HG03108 (cell line): ENCODE results near the gene PAWR.
"Not testable (repeated sequence)": the region's sequence is repeated elsewhere in the genome, so short reads cannot be mapped to it uniquely, and the experiment has no call there.

Experiments used
- ATAC-seq: cut with Tn5 transposase; IDR thresholded peaks from one replicate; pipeline ENCODE4 v1.9.1; 2021; ENCODE audit warnings: moderate library complexity; ENCODE audit not compliant: unreplicated experiment

Gene PAWR

DNA sequence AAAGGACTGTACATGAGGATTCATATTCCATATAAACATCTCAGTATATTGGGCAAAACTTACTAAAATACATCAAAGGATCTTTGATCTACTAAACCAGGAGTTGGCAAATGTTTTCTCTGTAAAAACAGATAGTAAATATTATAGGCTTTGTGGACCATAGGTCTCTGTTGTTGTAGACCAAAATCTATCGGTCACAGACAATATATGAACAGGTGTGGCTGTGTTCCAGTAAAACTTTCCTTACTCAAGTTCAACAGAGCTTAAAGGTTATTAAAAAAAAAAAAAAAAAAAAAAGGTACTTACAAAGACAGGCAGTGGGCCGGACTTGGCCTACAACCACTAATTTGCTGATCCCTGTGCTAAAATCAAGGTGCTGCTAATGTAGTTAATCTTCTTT lies 40.3 kb downstream of the PAWR start:
- ATAC-seq: no peak

DNA sequence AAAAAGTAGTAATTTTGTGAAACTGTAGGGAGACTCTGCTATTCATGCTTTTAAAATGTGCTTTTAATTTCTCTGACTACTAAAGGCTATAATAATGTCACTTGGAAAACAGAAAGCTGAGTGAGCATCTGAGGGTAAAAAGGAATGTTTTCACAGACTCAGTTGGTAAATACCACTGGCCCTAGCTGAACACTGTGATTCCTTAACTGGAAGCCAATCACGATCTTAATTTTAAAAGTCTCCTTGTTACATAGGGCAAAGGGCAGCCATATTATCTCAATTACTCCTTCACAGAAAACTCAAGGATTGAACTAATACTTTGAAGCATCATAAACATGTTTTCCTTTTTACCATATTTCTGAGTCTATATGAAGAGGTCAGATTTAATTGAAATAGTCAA lies 41.9 kb downstream of the PAWR start:
- no peak for ATAC-seq

DNA sequence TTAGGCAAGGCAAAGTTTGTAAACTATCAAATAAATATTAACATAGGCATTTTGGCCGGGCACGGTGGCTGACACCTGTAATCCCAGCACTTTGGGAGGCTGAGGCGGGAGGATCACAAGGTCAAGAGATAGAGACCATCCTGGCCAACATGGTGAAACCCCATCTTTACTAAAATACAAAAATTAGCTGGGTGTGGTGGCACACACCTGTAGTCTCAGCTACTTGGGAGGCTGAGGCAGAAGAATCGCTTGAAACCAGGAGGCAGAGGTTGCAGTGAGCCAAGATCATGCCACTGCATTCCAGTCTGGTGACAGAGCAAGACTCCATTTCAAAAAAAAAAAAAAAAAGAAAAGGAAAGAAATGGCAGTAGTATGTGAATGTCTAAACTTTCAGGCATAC lies 43.9 kb downstream of the PAWR start:
- not testable (repeated sequence) for ATAC-seq

DNA sequence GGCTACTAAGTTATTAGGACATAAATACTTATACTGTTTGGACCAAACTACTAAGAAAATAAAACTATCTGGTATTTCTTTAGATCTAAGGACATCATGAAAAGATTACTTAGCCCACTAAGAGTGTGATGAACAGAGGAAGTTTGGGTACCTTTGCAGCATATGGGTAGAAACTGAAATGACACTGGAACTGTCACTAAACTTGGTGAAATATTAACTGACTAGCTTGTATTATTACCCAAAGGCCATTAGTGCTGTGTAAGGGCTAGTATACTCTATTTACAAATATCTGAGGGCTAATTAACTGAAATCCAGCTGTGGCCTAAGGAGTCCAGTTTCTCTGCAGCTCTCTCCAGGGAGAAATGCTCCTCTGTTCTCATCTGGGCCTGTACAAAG lies 45.5 kb downstream of the PAWR start:
- ATAC-seq: peak; percentile 100

DNA sequence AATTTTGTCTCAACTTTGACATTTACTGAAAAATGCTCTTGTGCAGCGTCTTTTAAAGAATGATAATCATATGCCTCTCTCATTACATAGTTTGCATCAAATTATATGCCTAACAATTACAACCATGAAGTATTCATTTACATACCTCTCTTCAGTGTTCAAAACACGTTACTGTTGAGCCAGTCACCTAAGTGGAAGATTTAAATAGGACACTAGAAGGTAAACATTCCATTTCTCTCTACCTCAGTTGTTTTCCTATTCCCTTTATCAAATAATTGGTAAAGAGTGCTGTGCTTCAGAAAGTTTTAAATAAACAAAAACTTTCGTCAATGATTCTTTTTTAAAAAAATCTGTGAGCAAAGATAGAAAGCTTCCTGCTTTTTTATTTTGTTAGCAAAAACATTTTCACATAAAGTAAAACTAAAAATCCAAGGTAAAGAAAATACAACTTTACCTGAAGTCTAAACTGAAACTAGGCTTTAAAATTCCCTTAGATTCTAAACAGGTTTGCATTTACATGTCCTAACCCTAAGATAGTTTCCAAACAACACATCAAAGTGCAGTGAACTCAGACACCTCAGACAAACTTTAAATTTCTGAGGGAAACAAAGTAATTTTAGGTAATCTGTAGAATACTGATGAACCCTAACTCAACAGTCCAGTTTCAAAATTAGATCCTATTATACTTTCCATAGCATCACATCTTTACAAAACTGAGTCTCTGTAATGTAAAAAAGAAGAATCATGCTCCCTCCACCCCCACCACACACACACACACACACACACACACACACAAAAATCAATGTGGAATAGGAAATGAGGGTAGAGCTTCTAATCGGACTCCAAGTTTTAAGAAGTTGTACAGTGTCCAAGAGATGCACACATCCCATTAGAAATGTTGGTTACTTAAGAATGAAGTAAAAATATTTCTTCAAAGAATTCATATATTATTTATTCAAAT lies 46.2 kb downstream of the PAWR start:
- ATAC-seq: peak; percentile 18

DNA sequence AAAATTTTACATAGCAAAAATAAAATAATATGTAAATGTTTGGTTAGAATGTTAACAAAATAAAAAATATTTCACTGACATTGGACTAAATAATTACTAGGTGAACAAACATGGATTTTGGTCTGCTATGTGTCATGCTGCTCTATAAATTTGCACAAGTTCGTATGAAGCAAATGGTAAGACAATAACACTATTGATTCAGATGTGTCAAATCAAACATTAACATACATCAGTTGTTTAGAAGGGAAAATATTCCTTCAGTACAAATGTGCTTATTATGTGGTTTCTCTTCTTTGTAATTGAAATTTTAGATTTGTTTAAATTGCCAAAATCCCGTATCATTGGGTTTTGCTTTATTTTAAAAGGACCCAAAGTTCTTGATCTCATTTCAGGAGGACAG lies 46.9 kb downstream of the PAWR start:
- ATAC-seq: no peak

DNA sequence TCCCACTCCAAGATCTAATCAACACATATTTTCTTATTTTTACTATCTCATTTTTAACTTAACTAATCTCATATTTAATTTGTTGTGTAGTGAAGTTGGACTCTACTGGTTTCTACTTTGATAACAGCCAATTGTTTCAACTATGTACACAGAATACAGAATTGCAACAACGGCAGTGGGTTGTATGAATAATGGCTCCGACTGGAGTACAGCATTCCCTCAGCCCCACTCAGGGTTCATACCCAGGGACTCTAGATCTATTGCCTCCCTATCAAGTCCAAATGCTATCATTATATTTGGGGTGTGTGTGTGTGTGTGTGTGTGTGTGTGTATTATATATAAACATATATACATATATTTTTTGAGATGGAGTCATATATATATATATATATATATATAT lies 52.3 kb downstream of the PAWR start:
- ATAC-seq: no peak

DNA sequence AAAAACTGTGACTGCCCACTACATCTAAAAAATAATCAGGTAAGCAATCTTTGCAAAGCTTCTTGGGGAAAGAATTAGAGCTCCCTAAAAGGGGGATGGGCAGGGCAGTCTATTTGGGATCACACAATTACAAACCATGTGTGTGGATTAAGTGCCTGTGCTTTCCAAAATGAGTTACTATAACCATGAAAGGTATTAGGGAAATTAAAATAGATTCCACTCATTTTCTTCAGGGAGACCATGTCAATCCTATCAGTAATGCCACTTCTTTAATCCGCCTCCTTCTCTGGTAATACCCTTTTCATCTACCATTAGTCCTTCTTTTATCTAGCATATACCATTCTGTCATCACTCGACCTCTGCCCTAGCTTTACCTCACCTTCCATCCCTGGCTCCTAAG lies 53.7 kb downstream of the PAWR start:
- ATAC-seq: no peak

DNA sequence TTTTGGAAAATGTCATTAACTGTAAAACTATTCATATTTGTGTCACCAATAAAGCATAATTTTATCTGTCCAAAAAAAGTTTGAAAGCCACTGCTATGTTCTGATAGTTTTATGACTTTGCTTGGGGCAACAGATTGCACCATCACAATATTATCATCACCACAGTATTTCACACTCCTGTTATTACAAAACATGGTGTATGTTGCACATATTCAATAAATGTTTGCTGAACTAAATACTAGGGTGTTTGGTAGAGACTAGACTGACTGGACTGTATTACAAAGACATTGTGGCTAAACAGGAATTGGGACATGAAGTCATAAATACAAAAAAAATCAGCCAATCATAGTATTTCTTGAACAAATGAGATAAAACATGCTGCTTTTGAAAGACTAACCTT lies 55.1 kb downstream of the PAWR start:
- no peak for ATAC-seq

DNA sequence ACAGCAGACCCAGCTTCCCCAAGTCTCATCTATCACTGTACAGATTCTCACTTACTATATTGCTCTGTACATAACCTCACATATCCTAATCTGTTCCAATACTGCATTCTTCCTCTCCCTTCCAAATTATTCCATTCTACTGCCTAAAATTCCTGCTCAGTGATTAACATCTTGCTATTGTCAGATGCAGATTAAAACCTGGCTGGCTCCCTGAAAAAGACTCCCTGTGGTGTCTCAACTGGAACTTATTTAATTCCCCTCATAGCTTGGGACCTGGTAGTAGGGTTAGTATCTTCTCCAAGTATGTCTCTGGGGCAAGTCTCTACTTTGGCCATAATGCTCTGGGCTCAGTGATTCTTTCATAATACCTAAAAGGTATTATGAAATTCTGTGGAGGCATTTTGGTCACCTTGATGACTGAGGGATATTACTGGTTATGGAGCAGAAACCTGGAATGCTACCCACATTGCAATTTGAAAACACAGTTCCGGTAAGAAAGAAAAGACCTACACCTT lies 55.8 kb downstream of the PAWR start:
- ATAC-seq: no peak

DNA sequence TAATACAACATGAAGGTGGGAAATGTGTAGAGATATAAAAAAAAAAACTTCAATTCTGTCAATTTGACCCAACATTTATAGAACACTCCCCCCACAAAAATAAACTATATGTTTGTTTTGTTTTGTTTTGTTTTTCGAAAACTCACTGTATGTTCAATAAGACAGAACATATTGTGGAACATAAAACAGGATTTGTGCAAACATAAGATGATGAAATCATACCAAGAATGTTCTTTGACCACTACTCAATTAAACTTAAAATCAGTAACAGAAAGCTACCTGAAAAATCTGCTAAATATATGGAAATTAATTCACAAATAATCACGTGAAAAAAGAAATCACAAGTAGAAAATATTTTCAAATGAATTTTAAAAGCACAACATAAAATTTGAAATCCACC lies 61.2 kb downstream of the PAWR start:
- no peak for ATAC-seq

DNA sequence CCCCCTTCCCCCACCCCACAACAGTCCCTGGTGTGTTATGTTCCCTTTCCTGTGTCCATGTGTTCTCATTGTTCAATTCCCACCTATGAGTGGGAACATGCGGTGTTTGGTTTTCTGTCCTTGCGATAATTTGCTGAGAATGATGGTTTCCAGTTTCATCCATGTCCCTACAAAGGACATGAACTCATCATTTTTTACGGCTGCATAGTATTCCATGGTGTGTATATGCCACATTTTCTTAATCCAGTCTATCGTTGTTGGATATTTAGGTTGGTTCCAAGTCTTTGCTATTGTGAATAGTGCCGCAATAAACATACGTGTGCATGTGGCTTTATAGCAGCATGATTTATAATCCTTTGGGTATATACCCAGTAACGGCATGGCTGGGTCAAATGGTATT lies 64.0 kb downstream of the PAWR start:
- not testable (repeated sequence) for ATAC-seq

DNA sequence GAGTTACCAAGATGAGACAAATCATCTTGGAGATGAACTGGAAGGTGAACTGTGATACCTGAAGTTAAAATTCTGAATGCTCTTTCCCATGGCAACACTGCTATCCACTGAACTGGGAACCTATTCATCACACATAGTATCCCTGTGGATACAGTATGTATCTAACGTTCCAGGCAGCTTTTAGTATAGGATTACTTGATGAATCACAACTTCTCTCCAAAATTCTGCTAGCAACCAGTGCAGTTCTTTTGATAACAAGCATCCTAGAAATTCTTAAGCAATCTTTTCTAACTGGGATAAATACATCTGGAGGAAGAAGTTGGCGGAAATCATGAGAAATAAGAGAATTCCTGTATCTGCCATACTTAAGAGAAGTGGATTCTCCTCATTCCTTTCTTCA lies 66.4 kb downstream of the PAWR start:
- no peak for ATAC-seq

DNA sequence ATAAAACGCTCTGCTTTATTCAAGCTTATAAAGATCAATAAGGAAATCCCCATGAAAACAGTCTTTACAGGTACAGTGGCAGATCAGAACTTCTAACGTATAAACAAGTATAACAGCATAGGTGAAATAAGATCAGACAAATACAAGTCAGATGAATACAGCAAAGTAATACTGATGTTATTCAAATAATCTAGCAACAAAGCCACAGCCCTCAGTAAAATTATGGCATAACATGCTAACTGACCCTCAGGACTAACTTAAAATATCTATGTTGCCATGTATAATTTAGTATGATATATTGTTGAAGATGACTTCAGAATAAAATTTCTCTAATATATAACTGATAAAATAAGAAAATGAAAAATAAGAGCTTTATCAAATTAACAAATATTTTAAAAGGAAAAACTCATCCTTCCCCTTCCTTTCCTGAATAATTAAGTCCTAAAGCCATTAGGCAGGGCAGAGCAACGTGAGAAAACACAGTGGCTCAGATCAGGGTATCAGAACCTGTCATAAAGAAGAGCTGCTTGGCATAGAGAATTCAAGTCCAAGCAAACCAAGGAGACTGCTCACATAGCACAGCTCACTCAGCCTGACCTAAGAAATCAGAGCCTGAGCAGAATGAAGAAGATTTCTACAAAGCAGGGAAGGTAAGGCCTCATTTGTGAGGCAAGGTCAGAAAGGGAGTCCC lies 70.7 kb downstream of the PAWR start:
- no peak for ATAC-seq

DNA sequence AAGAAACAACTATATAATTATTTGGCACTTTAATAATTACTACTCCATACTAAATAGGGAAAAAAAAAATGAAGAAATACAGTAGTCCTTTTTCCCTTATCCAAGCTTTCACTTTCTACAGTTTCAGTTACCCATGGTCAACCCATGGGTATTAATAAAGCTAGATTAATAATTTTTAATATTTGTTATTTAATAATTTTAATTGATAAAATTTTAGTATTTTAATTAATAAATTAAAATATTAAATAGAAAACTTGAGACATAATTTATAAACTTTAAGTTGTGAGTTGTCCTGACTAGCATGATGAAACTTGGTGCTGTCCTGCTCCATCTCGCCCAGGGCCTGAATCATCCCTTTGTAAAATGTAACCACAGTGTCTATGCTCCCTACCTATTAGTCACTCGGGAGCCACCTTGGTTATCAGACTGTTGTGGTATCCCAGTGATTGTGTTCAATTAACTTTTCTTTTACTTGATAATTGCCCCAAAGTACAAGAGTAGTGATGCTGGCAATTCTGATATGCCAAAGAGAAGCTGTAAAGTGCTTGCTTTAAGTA lies 71.8 kb downstream of the PAWR start:
- ATAC-seq: no peak

DNA sequence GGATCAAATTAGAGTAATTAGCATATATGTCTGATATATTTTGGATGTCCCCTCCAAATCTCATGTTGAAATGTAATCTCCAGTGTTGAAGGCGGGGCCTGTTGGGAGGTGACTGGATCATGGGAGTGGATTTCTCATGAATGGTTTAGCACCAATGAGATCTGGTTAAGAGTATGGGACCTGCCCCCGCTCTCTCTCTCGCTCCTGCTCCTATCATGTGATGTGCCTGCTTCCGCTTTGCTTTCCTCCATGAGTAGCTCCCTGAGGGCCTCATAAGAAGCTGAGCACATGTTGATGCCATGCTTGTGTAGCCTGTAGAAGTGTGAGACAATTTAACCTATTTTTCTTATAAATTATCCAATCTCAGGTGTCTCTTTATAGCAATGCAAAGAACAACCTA lies 73.1 kb downstream of the PAWR start:
- no peak for ATAC-seq

DNA sequence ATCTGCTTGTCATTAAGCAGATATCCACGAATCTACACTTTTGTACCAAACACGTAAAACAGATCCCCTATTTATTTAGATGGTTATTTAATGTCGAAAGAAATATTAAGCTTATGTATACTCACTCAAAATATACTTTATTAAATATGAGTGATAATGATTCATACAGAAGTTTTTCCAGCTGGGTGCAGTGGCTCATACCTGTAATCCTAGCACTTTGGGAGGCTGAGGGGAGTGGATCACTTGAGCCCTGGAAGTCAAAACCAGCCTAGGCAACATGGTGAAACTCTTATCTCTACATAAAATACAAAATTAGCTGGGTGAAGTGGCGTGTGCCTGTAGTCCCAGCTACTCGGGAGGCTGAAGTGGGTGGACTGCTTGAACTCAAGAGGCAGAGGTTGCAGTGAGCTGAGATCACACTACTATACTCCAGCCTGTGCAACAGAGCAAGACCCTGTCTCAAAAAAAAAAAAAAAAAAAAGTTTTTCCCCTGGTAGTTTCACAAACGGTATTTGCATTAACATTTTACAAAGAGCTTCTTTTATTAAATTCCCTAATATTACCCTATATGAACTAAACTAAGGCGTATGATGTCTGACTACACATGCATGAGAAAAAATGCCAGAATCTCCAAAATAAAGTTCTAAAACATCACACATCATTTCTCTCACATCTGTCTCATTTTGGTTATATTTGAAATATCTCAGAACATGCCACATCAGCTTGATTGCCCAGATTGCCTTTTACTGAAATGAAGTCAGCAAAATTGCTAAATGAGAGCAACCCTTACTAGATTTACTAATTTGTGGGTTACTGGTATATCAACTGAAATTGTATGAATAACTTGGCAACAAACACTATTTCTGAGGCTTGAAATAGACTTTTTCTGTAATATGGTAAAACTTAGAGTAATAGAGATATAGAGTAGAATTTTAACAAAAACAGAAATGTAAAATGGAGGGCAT lies 74.9 kb downstream of the PAWR start:
- ATAC-seq: no peak

DNA sequence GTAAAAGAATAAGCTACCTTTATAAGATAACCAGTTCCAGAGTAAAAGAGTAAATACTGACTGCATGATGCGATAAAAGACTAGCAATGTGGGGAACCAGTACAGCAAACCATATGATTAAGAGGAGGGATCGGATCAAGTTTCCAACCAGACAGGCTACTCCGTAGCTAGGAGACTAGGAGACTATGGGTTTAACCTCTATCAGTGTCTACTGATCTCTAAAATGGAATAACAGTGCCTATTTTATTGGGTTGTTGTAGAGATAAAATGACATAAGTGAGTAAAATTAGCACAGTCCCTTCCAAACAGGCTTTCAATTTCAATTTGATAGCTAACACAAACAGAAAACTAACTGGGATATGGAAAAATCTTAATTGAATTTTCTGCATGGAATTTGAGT lies 76.0 kb downstream of the PAWR start:
- no peak for ATAC-seq

DNA sequence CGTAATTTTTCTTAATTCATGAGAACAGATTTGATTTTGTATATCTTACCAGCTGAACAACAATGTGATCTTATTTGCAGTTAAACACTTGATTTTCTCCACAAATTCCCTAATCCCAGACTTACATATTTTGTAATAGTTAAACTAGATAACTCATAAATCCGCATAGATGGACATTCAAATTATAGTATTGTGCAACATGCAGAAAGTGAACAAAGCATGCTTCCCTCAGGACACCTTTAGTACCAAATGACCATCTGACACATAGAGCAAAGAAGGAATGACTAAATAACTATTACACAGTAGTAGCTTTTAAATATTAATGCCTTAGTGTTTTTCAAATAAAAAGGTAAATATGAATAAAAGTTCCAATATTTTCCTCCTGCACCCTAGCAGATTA lies 88.9 kb downstream of the PAWR start:
- ATAC-seq: no peak

DNA sequence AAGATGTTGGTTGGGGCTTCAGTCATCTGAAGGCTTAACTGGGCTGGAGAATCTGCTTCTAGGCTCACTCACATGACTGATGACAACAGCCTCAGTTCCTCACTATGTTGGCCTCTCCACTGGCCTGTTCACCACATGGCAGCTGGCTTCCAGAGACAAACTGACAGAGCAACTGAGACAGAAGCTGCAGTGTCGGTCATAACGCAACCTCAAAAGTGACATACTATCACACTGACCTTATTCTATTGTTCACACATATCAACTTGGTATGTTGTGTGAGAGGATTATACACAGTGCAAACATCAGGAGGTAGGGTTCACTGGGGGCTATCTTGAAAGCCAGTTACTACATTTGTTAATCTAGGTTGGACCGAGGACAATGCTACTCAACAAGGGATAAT lies 92.9 kb downstream of the PAWR start:
- ATAC-seq: no peak
